IMR-90 (cell line): ENCODE results near the gene ZNF775. TPM values are rescaled to one million over a fixed set of nuclear protein-coding genes. Genes with fewer than 3 reads are reported as not detected.

Source experiments
- ATAC-seq: fragments of 200-7000 bp; cut with Tn5 transposase; 2 replicates; pipeline ENCODE4 v1.9.1; 2020; ENCODE audit warnings: low read depth, mild to moderate bottlenecking, moderate library complexity
- BruUV-seq: library from RNA; stranded (reverse); fragments of 400-500 nt; replicated peaks from 2 replicates; lab custom pipeline; 2021; lab: Mats Ljungman, UMichigan
- CTCF ChIA-PET: fragments of 300-600 bp; formaldehyde crosslinking; extraction: SDS; loops from one replicate; lab custom pipeline; 2021; ENCODE audit warnings: antibody characterized with exemption; lab: Yijun Ruan, JAX
- POLR2A ChIA-PET: fragments of 300-600 bp; sonication (Branson Sonifier 250); formaldehyde crosslinking; loops from one replicate; lab custom pipeline; 2022; ENCODE audit warnings: antibody characterized with exemption; ENCODE audit not compliant: unreplicated experiment; lab: Charles Lee
- DNase-seq: peaks from one replicate; pipeline ENCODE4 v3.0.0; 2013
- H2AFZ ChIP-seq: replicated peaks from 2 replicates; pipeline ENCODE3; 2013; ENCODE audit warnings: low read length, mild to moderate bottlenecking; ENCODE audit not compliant: poor library complexity
- H2AK5ac ChIP-seq: 2 replicates; pipeline ENCODE4 v1.6.1; 2013; ENCODE audit warnings: low read depth, low read length, inconsistent platforms
- H2AK9ac ChIP-seq: replicated peaks from 2 replicates; pipeline ENCODE3; 2013; ENCODE audit warnings: mild to moderate bottlenecking, low read depth, low read length, moderate library complexity; ENCODE audit not compliant: poor library complexity
- H2BK120ac ChIP-seq: 2 replicates; pipeline ENCODE4 v1.6.1; 2013; ENCODE audit warnings: low read depth, low read length, inconsistent platforms
- H2BK15ac ChIP-seq: 3 replicates; pipeline ENCODE4 v1.6.1; 2013; ENCODE audit warnings: low read depth, low read length, inconsistent platforms
- H2BK20ac ChIP-seq: 2 replicates; pipeline ENCODE4 v1.6.1; 2013; ENCODE audit warnings: low read depth, mild to moderate bottlenecking, inconsistent platforms, low read length, moderate library complexity
- H2BK5ac ChIP-seq: 2 replicates; pipeline ENCODE4 v1.6.1; 2013; ENCODE audit warnings: mild to moderate bottlenecking, low read depth, low read length, inconsistent platforms; ENCODE audit not compliant: poor library complexity, severe bottlenecking
- H3K14ac ChIP-seq: replicated peaks from 2 replicates; pipeline ENCODE4 v1.6.1; 2013; ENCODE audit warnings: low read depth, low read length, inconsistent platforms
- H3K18ac ChIP-seq: 2 replicates; pipeline ENCODE4 v1.6.1; 2013; ENCODE audit warnings: low read depth, low read length, control low read depth
- H3K23ac ChIP-seq: 2 replicates; pipeline ENCODE4 v1.6.1; 2013; ENCODE audit warnings: low read depth, low read length, inconsistent platforms
- H3K27ac ChIP-seq: 2 replicates; pipeline ENCODE4 v1.5.1; 2013; ENCODE audit warnings: mild to moderate bottlenecking, control low read depth, low read length; ENCODE audit not compliant: insufficient read depth
- H3K27me3 ChIP-seq: 2 replicates; pipeline ENCODE4 v1.6.1; 2013; ENCODE audit warnings: low read length; ENCODE audit not compliant: control insufficient read depth, insufficient read depth
- H3K36me3 ChIP-seq: 2 replicates; pipeline ENCODE4 v1.6.1; 2013; ENCODE audit warnings: low read length, mixed read lengths; ENCODE audit not compliant: control insufficient read depth, insufficient read depth
- H3K4ac ChIP-seq: 2 replicates; pipeline ENCODE4 v1.6.1; 2013; ENCODE audit warnings: low read depth, low read length, inconsistent platforms
- H3K4me1 ChIP-seq: 2 replicates; pipeline ENCODE4 v1.6.1; 2013; ENCODE audit warnings: low read length, mixed read lengths; ENCODE audit not compliant: control insufficient read depth, insufficient read depth
- H3K4me2 ChIP-seq: 2 replicates; pipeline ENCODE4 v1.6.1; 2013; ENCODE audit warnings: low read depth, mild to moderate bottlenecking, control low read depth, low read length, moderate library complexity
- H3K4me3 ChIP-seq: 2 replicates; pipeline ENCODE4 v1.5.1; 2013; ENCODE audit warnings: low read depth, mild to moderate bottlenecking, control low read depth, low read length, moderate library complexity; ENCODE audit not compliant: insufficient read depth
- H3K56ac ChIP-seq: 2 replicates; pipeline ENCODE4 v1.6.1; 2013; ENCODE audit warnings: low read length, inconsistent platforms; ENCODE audit not compliant: insufficient read depth; ENCODE audit errors: extremely low read depth
- H3K79me1 ChIP-seq, 2 experiments: 2 replicates each; pipeline ENCODE4 v1.6.1; 2013; ENCODE audit warnings: low read length in 2 of 2, inconsistent platforms in 1 of 2, low read depth in 1 of 2
- H3K9ac ChIP-seq: 2 replicates; pipeline ENCODE4 v1.6.1; 2013; ENCODE audit warnings: low read depth, low read length, control low read depth
- H3K9me1 ChIP-seq: 2 replicates; pipeline ENCODE4 v1.6.1; 2013; ENCODE audit warnings: low read length, inconsistent platforms; ENCODE audit not compliant: insufficient read depth
- H3K9me3 ChIP-seq: 2 replicates; pipeline ENCODE4 v1.6.1; 2013; ENCODE audit warnings: low read length; ENCODE audit not compliant: control insufficient read depth, insufficient read depth
- H4K20me1 ChIP-seq: 2 replicates; pipeline ENCODE4 v1.6.1; 2013; ENCODE audit warnings: low read length, inconsistent platforms; ENCODE audit not compliant: insufficient read depth
- H4K5ac ChIP-seq: 2 replicates; pipeline ENCODE4 v1.6.1; 2013; ENCODE audit warnings: mild to moderate bottlenecking, low read depth, low read length, control low read depth
- H4K8ac ChIP-seq, 2 experiments: 2 replicates each; pipeline ENCODE4 v1.6.1; 2013; ENCODE audit warnings: low read depth in 2 of 2, low read length in 2 of 2, control low read depth in 1 of 2, inconsistent platforms in 1 of 2
- H4K91ac ChIP-seq: 2 replicates; pipeline ENCODE4 v1.6.1; 2013; ENCODE audit warnings: low read depth, low read length, inconsistent platforms; ENCODE audit not compliant: insufficient read depth
- CEBPB ChIP-seq: IDR thresholded peaks from 2 replicates; pipeline ENCODE4 v1.6.1; 2012; ENCODE audit warnings: low read depth, low read length, improper control_type of control experiment
- CHD1 ChIP-seq: IDR thresholded peaks from 2 replicates; pipeline ENCODE4 v1.6.1; 2012; ENCODE audit warnings: low read depth, low read length, improper control_type of control experiment
- CTCF ChIP-seq: conservative IDR thresholded peaks from 2 replicates; pipeline ENCODE4 v1.5.1; 2012; ENCODE audit warnings: mild to moderate bottlenecking, low read depth, low read length, improper control_type of control experiment
- FOS ChIP-seq: fragments of 150-350 bp; IDR thresholded peaks from 2 replicates; pipeline ENCODE4 v1.6.1; 2016; ENCODE audit warnings: low read depth, low read length
- MAFK ChIP-seq: IDR thresholded peaks from 2 replicates; pipeline ENCODE4 v1.6.1; 2012; ENCODE audit warnings: low read depth, low read length, improper control_type of control experiment
- WGBS, 2 experiments: methylation state at CpG; one replicate each; pipeline versions ENCODE4 v1.1.5 to v1.1.7; 2013; ENCODE audit warnings: missing lambda C conversion rate in 2 of 2; ENCODE audit not compliant: insufficient read length in 1 of 2; ENCODE audit errors: extremely low coverage in 2 of 2; 5-methylcytosine and 5-hydroxymethylcytosine counted together
- dilution Hi-C: fragments of 300-500 bp; cut with HindIII; formaldehyde crosslinking; loops from one replicate; pipeline ENCODE4 v1.14.3; 2018; ENCODE audit warnings: low sequenced_read_pairs; ENCODE audit not compliant: unreplicated experiment
- in situ Hi-C: fragments of 300-500 bp; cut with MboI; formaldehyde crosslinking; loops from 3 replicates; pipeline ENCODE4 v1.14.3; 2019; ENCODE audit warnings: low sequenced_read_pairs, inconsistent platforms, mixed read lengths
- intact Hi-C: fragments of 100-400 bp; cut with micrococcal nuclease; formaldehyde crosslinking; loops from 2 replicates; pipeline ENCODE4 v1.10.0; 2022
- polyA plus RNA-seq, 3 experiments: library from polyadenylated mRNA; depleted of rRNA; stranded (reverse); fragments of >200 nt; gene quantifications; 2 replicates each; pipeline ENCODE4 v1.2.3, GENCODE V29; 2012; ENCODE audit warnings: low replicate concordance in 1 of 3
- total RNA-seq: library from RNA; depleted of rRNA; stranded (reverse); fragments of >200 nt; gene quantifications from 2 replicates; pipeline ENCODE4 v1.2.3, GENCODE V29; 2012
- TF ChIP-seq, protein P1 (sequence below): fragments of 150-350 bp; IDR thresholded peaks from 2 replicates; pipeline ENCODE4 v1.6.1; 2017; ENCODE audit warnings: mild to moderate bottlenecking, antibody characterized with exemption, low read length, low read depth

Gene ZNF775
- total and polyA plus RNA-seq, 2 of the 4 experiments (the other 2 are of a cell fraction): 1.4 to 2.6 TPM

GRCh38 chr7:150374472-150374871 lies 4.7 kb upstream of the ZNF775 start (continued):
- TF ChIP-seq, protein P1, sequence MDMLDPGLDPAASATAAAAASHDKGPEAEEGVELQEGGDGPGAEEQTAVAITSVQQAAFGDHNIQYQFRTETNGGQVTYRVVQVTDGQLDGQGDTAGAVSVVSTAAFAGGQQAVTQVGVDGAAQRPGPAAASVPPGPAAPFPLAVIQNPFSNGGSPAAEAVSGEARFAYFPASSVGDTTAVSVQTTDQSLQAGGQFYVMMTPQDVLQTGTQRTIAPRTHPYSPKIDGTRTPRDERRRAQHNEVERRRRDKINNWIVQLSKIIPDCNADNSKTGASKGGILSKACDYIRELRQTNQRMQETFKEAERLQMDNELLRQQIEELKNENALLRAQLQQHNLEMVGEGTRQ: no peak
- TF ChIP-seq FOS (no peak), MAFK (no peak), CEBPB (no peak)

DNA sequence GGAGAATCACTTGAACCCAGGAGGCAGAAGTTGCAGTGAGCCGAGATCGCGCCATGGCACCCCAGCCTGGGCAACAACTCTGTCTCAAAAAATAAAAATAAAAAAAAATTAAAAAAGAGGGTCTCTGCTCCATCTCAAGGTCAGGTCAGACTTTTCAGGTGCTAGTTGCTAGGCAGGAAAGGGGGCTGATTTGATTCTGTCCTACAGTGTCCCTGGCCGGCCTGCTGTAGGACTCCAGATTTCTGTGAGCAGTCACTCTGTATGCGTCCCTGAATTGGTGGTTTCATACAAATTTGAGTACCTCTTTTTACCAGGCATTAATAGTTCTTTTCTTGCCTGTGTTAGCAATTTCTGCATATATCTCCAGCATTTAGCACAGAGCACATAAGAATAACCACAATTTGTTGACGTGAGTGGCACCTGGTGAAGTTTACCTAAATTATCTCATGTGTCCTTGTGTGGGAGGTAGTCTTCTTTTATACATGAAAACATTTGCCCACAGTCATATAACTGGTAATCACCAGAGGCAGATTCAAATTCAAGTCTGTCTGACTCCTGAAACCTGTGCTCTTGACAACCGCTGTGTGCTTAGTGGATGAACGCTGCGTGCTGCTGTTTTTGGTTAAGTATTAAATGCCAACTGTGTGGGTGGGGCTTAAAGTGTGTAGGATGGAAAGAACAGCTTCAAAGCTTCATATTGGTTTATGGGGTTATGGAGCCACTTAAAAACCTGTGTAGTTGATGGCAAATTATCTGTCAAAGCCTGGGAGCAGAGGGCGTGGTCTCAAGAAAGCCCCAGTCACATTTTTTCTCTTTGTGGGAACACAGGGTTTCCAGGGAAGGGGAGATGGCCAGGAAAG lies 3.2 kb upstream of the ZNF775 start:
- peaks cover 33% of the 10 kb centered on the region for H3K36me3 ChIP-seq
- H4K5ac ChIP-seq: no peak overlapping the region
- H3K4me1 ChIP-seq: peaks cover 14% of the 10 kb centered on the region
- intact Hi-C loops: no loop called here
- no peaks in the 10 kb centered on the region for H3K27me3 ChIP-seq
- no peak overlapping the region for H2BK120ac ChIP-seq
- no peak overlapping the region for H4K8ac ChIP-seq
- H2BK15ac ChIP-seq: no peak overlapping the region
- no peak overlapping the region for H2AK5ac ChIP-seq
- H3K4ac ChIP-seq: no peak overlapping the region
- no peak overlapping the region for H3K4me3 ChIP-seq
- no peak overlapping the region for H3K4me2 ChIP-seq
- H3K18ac ChIP-seq: no peak overlapping the region
- ATAC-seq: no peak
- no peak overlapping the region for H4K91ac ChIP-seq
- H4K20me1 ChIP-seq: peaks cover 3% of the 10 kb centered on the region; the same call in 1 of the 2 replicates
- no peak overlapping the region for H2AK9ac ChIP-seq
- no peak overlapping the region for H2AFZ ChIP-seq
- no peak for TF ChIP-seq CHD1
- TF ChIP-seq, protein P1: no peak
- no peak for TF ChIP-seq CEBPB
- TF ChIP-seq CTCF: no peak
- ChIA-PET POLR2A (no interaction called here), CTCF (no interaction called here)
- H2BK20ac ChIP-seq: no peak overlapping the region
- BruUV-seq: no TSS peak
- no peak overlapping the region for H2BK5ac ChIP-seq
- H3K14ac ChIP-seq: no peak overlapping the region
- dilution Hi-C loops: no loop called here
- no peak overlapping the region for H3K23ac ChIP-seq
- in situ Hi-C loops: no loop called here
- H3K9ac ChIP-seq: no peak overlapping the region
- no peak overlapping the region for H3K27ac ChIP-seq
- no peak for DNase-seq
- H3K9me1 ChIP-seq: peaks cover 9% of the 10 kb centered on the region; the same call in 1 of the 2 replicates
- no peak overlapping the region for H3K56ac ChIP-seq
- H3K9me3 ChIP-seq: no peaks in the 10 kb centered on the region
- WGBS, 2 experiments: no CpG with 5 or more reads among the region's 10 CpGs
- H3K79me1 ChIP-seq: peaks cover 29 to 44% of the 10 kb centered on the region in 2 experiments
